A673 (cell line): ENCODE data around the gene AMBRA1. TPM values are rescaled to one million over a fixed set of nuclear protein-coding genes. Genes with fewer than 3 reads are reported as not detected.

ENCODE experiments used
- BruUV-seq: library from RNA; stranded (reverse); fragments of 400-500 nt; replicated peaks from 2 replicates; lab custom pipeline; 2021; lab: Mats Ljungman, UMichigan
- CTCF ChIA-PET: fragments of 300-600 bp; sonication (Branson Sonifier 250); formaldehyde crosslinking; loops from one replicate; lab custom pipeline; 2022; ENCODE audit warnings: antibody characterized with exemption; lab: Charles Lee
- POLR2A ChIA-PET: fragments of 300-600 bp; sonication (Branson Sonifier 250); formaldehyde crosslinking; loops from one replicate; lab custom pipeline; 2022; ENCODE audit warnings: antibody characterized with exemption; ENCODE audit not compliant: low non-redundant PET; lab: Charles Lee
- DNase-seq: peaks from one replicate; pipeline ENCODE4 v3.0.0-alpha.2; 2015; ENCODE audit warnings: low spot score
- H3K27ac ChIP-seq: fragments of 200-600 bp; sonication (generic); 2 replicates; pipeline ENCODE4 v1.5.1; 2016; ENCODE audit warnings: mixed run types, low read depth, mild to moderate bottlenecking, mixed read lengths, antibody characterized with exemption, low read length; ENCODE audit not compliant: poor library complexity, severe bottlenecking
- H3K27me3 ChIP-seq: fragments of 200-600 bp; sonication (generic); replicated peaks from 2 replicates; pipeline ENCODE4 v1.6.1; 2017; ENCODE audit warnings: mixed run types, low read depth, mild to moderate bottlenecking, mixed read lengths, antibody characterized with exemption, low read length; ENCODE audit not compliant: insufficient read depth, poor library complexity
- H3K36me3 ChIP-seq: fragments of 200-600 bp; sonication (generic); 2 replicates; pipeline ENCODE4 v1.6.1; 2016; ENCODE audit warnings: mixed run types, mild to moderate bottlenecking, mixed read lengths, antibody characterized with exemption, low read length; ENCODE audit not compliant: insufficient read depth, poor library complexity, severe bottlenecking
- H3K4me1 ChIP-seq: fragments of 200-600 bp; sonication (generic); 2 replicates; pipeline ENCODE4 v1.6.1; 2017; ENCODE audit warnings: mixed run types, mild to moderate bottlenecking, mixed read lengths, antibody characterized with exemption, low read length; ENCODE audit not compliant: insufficient read depth, poor library complexity, severe bottlenecking
- H3K4me3 ChIP-seq: fragments of 200-600 bp; sonication (generic); 2 replicates; pipeline ENCODE4 v1.5.1; 2016; ENCODE audit warnings: low read depth, mixed run types, mild to moderate bottlenecking, mixed read lengths, low read length; ENCODE audit not compliant: poor library complexity, severe bottlenecking
- H3K9me3 ChIP-seq: fragments of 200-600 bp; sonication (generic); 2 replicates; pipeline ENCODE4 v1.6.1; 2016; ENCODE audit warnings: mixed run types, low read depth, mild to moderate bottlenecking, mixed read lengths, antibody characterized with exemption, low read length; ENCODE audit not compliant: poor library complexity, severe bottlenecking
- EZH2 ChIP-seq: fragments of 200-600 bp; sonication (generic); IDR thresholded peaks from 2 replicates; pipeline ENCODE4 v1.6.1; 2017; ENCODE audit warnings: borderline replicate concordance, low read depth, mild to moderate bottlenecking, mixed read lengths, antibody characterized with exemption, low read length; ENCODE audit not compliant: poor library complexity, severe bottlenecking
- intact Hi-C: fragments of 100-400 bp; cut with micrococcal nuclease; formaldehyde crosslinking; loops from one replicate; pipeline ENCODE4 v1.10.0; 2022; ENCODE audit not compliant: unreplicated experiment
- total RNA-seq: library from RNA; stranded (reverse); gene quantifications from 2 replicates; pipeline ENCODE4 v1.2.3, GENCODE V29; 2021
- TF ChIP-seq, protein P1 (sequence below): fragments of 300-800, 200-600 bp; sonication (generic); conservative IDR thresholded peaks from 2 replicates; pipeline ENCODE4 v1.5.1; 2017; ENCODE audit warnings: low read depth, mild to moderate bottlenecking, antibody characterized with exemption, low read length, moderate library complexity, mixed read lengths

AMBRA1 gene
- total RNA-seq, 1 experiment from 2014 or later, result 78.1 TPM

- CTCF ChIA-PET, result interaction anchor here (1.4 kb wide), 1 partner anchor 22 kb away, joined by 4 read pairs; no protein-coding TSS in a partner anchor
- intact Hi-C loops, result no loop called here
- no peaks in the 10 kb centered on the region for H3K27me3 ChIP-seq
- DNase-seq, result no peak
- POLR2A ChIA-PET, result interaction anchor here (0.5 kb wide), 1 partner anchor 10 kb away, joined by 9 read pairs; no protein-coding TSS in a partner anchor
- TF ChIP-seq, protein P1, sequence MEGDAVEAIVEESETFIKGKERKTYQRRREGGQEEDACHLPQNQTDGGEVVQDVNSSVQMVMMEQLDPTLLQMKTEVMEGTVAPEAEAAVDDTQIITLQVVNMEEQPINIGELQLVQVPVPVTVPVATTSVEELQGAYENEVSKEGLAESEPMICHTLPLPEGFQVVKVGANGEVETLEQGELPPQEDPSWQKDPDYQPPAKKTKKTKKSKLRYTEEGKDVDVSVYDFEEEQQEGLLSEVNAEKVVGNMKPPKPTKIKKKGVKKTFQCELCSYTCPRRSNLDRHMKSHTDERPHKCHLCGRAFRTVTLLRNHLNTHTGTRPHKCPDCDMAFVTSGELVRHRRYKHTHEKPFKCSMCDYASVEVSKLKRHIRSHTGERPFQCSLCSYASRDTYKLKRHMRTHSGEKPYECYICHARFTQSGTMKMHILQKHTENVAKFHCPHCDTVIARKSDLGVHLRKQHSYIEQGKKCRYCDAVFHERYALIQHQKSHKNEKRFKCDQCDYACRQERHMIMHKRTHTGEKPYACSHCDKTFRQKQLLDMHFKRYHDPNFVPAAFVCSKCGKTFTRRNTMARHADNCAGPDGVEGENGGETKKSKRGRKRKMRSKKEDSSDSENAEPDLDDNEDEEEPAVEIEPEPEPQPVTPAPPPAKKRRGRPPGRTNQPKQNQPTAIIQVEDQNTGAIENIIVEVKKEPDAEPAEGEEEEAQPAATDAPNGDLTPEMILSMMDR, result no peak
- TF ChIP-seq EZH2, result no peak
- no TSS peak for BruUV-seq
- H3K9me3 ChIP-seq, result no peaks in the 10 kb centered on the region
- no peak overlapping the region for H3K27ac ChIP-seq
- peaks cover 12% of the 10 kb centered on the region for H3K36me3 ChIP-seq
- peaks cover 16% of the 10 kb centered on the region for H3K4me1 ChIP-seq
- no peak overlapping the region for H3K4me3 ChIP-seq
These were observed 179.9 kb downstream of the AMBRA1 start for GRCh38 chr11:46413760-46414465.

DNA sequence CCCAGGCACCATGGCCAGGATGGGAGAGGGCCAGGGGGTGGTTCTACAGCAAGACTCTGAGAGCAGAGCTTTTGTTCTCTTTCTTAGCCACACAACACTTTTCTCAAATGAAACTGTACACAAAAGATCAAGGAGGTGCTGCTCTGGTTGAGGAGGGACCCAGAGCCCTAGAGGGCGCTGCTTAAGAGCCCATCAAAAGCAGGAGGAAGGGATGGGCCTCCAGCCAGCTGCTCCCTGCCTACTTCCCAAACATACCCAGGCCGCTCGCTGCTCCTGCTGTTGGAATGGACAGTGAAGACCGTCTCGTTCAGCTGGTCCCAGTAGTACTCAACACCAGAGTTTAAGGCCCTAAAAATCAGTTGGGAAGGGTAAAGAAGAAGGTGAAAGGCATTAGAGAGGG is 183.8 kb downstream of the AMBRA1 start:
- BruUV-seq, result no TSS peak
- no peaks in the 10 kb centered on the region for H3K9me3 ChIP-seq
- peak overlapping the region; percentile 8 for H3K27ac ChIP-seq
- peak; percentile 46 for DNase-seq
- intact Hi-C loops, result no loop called here
- ChIA-PET POLR2A (no interaction called here), CTCF (interaction anchor here (0.6 to 0.8 kb wide), 3 partner anchors 21 to 205 kb away, joined by 3 to 4 read pairs (median 3); no protein-coding TSS in a partner anchor)
- TF ChIP-seq, protein P1, result peak; percentile 68
- no peak for TF ChIP-seq EZH2
- H3K4me3 ChIP-seq, result no peak overlapping the region
- H3K4me1 ChIP-seq, result peaks cover 12% of the 10 kb centered on the region
- peaks cover 21% of the 10 kb centered on the region for H3K36me3 ChIP-seq
- H3K27me3 ChIP-seq, result no peaks in the 10 kb centered on the region

DNA sequence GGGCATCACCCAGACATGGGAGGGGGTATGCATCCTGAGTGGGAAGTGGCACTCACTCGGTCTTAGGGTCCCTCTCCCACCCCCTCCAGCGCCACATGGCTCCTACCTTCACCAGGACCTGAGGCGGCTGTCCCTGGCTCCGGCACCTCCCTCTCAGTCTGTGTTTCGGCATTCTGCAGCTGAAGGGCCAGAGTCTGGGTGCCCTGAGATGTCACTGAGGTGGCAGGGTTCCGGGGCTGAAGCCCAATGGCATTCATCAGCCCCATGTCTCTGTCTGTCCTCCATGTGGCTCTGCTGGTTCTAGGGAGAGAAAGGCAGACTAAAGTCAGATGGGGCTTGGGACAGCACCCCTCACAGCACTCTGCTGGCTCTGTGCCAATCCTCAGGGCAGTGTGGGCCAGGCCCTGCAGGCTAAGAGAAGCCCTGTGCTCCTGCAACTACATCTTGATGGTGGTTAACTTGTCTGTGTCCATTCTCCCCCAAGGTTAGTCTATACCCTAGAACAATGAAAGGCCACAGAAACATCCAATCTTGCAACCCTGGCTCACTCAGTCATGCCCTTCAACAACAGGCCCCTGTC is 185.3 kb downstream of the AMBRA1 start:
- Histone ChIP-seq H3K4me1 (no peaks in the 10 kb centered on the region), H3K9me3 (no peaks in the 10 kb centered on the region), H3K4me3 (no peak overlapping the region), H3K27me3 (no peaks in the 10 kb centered on the region), H3K36me3 (peaks cover 24% of the 10 kb centered on the region), H3K27ac (no peak overlapping the region)
- BruUV-seq, result no TSS peak
- intact Hi-C loops, result no loop called here
- TF ChIP-seq, protein P1, result no peak
- no peak for TF ChIP-seq EZH2
- ChIA-PET POLR2A (no interaction called here), CTCF (no interaction called here)
- no peak for DNase-seq
